ENCODE measurements around the gene DVL3. TPM values are rescaled to one million over a fixed set of nuclear protein-coding genes. Genes with fewer than 3 reads are reported as not detected.

DVL3 gene
- total RNA-seq, 3 donors from 2014 or later: 35.7 to 40.2 (median 36.1) TPM

DNA sequence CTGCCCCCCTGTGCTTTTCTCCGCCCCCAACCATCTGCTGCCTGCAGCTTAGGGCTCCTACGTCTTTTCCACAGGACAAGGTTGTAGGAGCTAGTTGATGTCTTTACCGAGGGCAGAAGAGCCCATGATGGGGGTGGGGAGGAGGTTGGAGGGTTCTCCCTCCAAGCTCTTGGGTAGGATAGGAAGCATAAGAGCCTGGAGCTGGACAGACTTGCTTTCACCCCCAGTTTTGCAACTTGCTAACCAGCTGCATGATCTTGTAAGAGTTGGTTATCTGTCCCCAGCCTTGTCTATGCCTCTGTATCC, 31.7 kb downstream of the DVL3 start:
- intact Hi-C loops (cut with DNase I; ENCODE audit: low total_unique reads): loop anchor here (10.0 kb wide), 1 partner anchor 58 kb away; the partner anchor contains the start of genes ALG3 and EEF1AKMT4

DNA sequence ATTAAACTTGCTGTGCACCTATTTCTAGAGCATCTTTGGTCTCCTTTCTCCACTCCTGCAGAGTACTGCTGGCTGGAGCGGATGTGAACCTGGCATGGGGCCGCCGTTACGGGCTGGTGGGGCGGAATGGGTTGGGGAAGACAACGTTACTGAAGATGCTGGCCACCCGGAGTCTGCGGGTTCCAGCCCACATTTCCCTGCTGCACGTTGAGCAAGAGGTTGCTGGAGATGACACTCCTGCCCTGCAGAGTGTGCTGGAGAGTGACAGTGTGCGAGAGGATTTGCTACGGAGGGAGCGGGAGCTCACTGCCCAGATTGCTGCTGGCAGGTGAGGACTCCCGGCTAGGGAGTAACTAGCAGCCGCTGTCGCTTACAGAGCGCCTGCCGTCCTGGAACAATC, 32.9 kb downstream of the DVL3 start:
- Histone ChIP-seq H3K36me3 (no peaks in the 10 kb centered on the region), H3K4me3 (no peak overlapping the region), H3K9me3 (no peaks in the 10 kb centered on the region), H3K4me1 (peaks cover 0 to 18% of the 10 kb centered on the region in 2 donors), H3K27me3 (no peaks in the 10 kb centered on the region), H3K27ac (no peak overlapping the region)
- intact Hi-C loops (cut with DNase I; ENCODE audit: low total_unique reads): loop anchor here (10.0 kb wide), 1 partner anchor 57 kb away; the partner anchor contains the start of genes ALG3 and EEF1AKMT4
- TF ChIP-seq, protein P1, sequence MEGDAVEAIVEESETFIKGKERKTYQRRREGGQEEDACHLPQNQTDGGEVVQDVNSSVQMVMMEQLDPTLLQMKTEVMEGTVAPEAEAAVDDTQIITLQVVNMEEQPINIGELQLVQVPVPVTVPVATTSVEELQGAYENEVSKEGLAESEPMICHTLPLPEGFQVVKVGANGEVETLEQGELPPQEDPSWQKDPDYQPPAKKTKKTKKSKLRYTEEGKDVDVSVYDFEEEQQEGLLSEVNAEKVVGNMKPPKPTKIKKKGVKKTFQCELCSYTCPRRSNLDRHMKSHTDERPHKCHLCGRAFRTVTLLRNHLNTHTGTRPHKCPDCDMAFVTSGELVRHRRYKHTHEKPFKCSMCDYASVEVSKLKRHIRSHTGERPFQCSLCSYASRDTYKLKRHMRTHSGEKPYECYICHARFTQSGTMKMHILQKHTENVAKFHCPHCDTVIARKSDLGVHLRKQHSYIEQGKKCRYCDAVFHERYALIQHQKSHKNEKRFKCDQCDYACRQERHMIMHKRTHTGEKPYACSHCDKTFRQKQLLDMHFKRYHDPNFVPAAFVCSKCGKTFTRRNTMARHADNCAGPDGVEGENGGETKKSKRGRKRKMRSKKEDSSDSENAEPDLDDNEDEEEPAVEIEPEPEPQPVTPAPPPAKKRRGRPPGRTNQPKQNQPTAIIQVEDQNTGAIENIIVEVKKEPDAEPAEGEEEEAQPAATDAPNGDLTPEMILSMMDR (IDR thresholded peaks at IDR 0.05): no peak
- no peak for TF ChIP-seq POLR2AphosphoS5 (IDR thresholded peaks at IDR 0.05)
- no peak for DNase-seq (ENCODE audit: low spot score in 2 of 2)

More for the DNA sequence above, 31.7 kb downstream of the DVL3 start:
- H3K27me3 ChIP-seq: no peaks in the 10 kb centered on the region
- H3K4me1 ChIP-seq: peaks cover 0 to 18% of the 10 kb centered on the region in 2 donors
- H3K27ac ChIP-seq: peak overlapping the region; percentile 88 to 91
- no peak for DNase-seq (ENCODE audit: low spot score in 2 of 2)
- H3K4me3 ChIP-seq: peak overlapping the region; percentile 93 to 96 (median 94)
- no peaks in the 10 kb centered on the region for H3K9me3 ChIP-seq
- peaks cover 7% of the 10 kb centered on the region for H3K36me3 ChIP-seq
- TF ChIP-seq POLR2AphosphoS5 (IDR thresholded peaks at IDR 0.05): no peak

DNA sequence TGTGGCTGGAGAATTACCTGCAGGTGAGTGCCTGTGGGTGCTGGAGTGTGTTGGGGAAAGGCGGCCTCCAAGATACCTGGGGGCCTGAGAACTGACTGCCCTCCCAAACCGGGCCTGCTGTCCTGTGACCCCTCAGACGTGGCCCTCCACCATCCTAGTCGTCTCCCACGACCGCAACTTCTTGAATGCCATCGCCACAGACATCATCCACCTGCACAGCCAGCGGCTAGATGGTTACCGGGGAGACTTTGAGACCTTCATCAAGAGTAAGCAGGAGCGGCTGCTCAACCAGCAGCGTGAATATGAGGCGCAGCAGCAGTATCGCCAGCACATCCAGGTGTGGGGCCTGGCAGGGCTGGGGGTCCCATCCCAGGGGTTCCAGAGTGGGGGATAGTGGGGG, 34.2 kb downstream of the DVL3 start:
- peaks cover 0 to 18% of the 10 kb centered on the region in 2 donors for H3K4me1 ChIP-seq
- intact Hi-C loops (cut with DNase I; ENCODE audit: low total_unique reads): loop anchor here (10.0 kb wide), 1 partner anchor 55 kb away; the partner anchor contains the start of genes ALG3 and EEF1AKMT4
- TF ChIP-seq POLR2AphosphoS5 (IDR thresholded peaks at IDR 0.05) (no peak), POLR2A (IDR thresholded peaks at IDR 0.05) (no peak)
- TF ChIP-seq, protein P1 (IDR thresholded peaks at IDR 0.05): no peak

DNA sequence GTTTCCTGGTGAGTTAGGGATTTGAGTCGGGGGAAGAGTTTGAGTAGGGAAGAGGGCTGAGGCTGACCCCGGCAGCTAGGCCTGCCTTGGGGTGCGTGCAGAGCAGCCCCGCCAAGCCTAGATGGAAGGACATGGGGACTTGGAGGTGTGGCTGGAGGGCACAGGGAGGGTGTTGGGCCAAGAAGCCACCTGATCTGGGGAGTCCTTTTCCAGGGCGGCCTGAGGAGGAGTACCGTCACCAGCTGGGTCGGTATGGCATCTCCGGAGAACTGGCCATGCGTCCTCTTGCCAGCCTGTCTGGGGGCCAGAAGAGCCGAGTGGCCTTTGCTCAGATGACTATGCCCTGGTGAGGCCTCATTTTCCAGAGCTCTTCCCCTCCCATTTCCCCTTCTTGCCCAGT, 37.7 kb downstream of the DVL3 start:
- TF ChIP-seq, protein P1 (IDR thresholded peaks at IDR 0.05): no peak
- TF ChIP-seq POLR2A (IDR thresholded peaks at IDR 0.05) (no peak), POLR2AphosphoS5 (IDR thresholded peaks at IDR 0.05) (no peak)
- Histone ChIP-seq H3K4me3 (no peak overlapping the region), H3K27ac (no peak overlapping the region), H3K9me3 (no peaks in the 10 kb centered on the region), H3K27me3 (no peaks in the 10 kb centered on the region), H3K36me3 (peaks cover 9% of the 10 kb centered on the region), H3K4me1 (peaks cover 0 to 6% of the 10 kb centered on the region in 2 donors)
- intact Hi-C loops (cut with DNase I; ENCODE audit: low total_unique reads): no loop called here
- no peak for DNase-seq (ENCODE audit: low spot score in 2 of 2)

More for the DNA sequence above, 34.2 kb downstream of the DVL3 start:
- Histone ChIP-seq H3K27me3 (no peaks in the 10 kb centered on the region), H3K9me3 (no peaks in the 10 kb centered on the region), H3K36me3 (peaks cover 9% of the 10 kb centered on the region), H3K4me3 (no peak overlapping the region), H3K27ac (no peak overlapping the region)
- no peak for DNase-seq (ENCODE audit: low spot score in 2 of 2)

DNA sequence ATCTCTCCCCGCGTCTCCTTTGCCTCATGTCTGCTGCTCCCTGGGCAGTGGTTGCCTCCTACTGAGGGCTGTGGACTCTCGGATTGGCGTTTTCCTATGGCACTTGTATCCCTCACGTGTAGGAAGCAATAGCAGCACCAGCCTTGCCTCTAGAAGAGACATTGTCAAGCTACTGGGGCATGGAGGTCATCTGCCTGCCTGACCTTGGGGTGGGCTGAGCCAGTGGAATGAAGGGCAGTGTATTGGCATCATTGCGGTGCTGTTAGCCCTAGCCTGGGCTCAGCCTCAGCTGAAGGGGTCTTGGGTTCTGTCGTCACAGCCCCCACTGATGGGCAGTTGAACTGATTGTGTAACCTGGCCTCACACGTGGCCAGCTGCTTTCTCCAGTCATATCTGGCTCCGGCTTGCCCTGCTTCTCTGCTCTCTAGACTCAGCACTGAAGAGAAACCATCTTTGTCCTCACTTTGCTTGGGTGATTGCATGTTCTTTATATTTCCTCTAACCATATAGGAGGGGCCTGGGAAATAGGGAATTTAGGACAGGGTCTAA, 38.9 kb downstream of the DVL3 start:
- Histone ChIP-seq H3K36me3 (peaks cover 9% of the 10 kb centered on the region), H3K4me1 (no peaks in the 10 kb centered on the region), H3K4me3 (no peak overlapping the region), H3K27ac (no peak overlapping the region), H3K9me3 (no peaks in the 10 kb centered on the region), H3K27me3 (no peaks in the 10 kb centered on the region)
- intact Hi-C loops (cut with DNase I; ENCODE audit: low total_unique reads): no loop called here
- no peak for DNase-seq (ENCODE audit: low spot score in 2 of 2)
- TF ChIP-seq POLR2AphosphoS5 (IDR thresholded peaks at IDR 0.05): no peak
- TF ChIP-seq POLR2A (IDR thresholded peaks at IDR 0.05): no peak

DNA sequence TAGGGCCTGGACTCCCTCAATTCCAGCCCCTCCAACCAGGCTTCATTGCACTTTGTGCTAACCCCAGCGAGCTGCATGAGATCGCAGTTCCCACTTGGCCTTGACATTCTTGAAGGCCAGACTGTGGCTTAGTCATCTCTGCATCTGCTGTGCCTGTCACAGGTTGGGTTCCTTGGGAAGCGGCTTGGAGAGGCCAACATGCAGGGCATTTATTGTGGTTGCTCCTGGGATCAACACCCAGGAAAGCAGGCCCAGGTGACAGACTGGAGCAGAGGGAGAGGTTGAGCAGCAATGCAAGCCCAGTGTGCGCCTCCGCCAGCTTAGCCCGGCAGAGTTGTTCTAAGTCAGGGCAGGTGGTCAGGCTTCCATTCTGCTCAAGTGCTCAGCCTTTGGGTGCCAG, 41.4 kb downstream of the DVL3 start:
- Histone ChIP-seq H3K4me1 (no peaks in the 10 kb centered on the region), H3K36me3 (peaks cover 9% of the 10 kb centered on the region), H3K27ac (no peak overlapping the region), H3K4me3 (no peak overlapping the region), H3K9me3 (no peaks in the 10 kb centered on the region), H3K27me3 (no peaks in the 10 kb centered on the region)
- no peak for TF ChIP-seq POLR2A (IDR thresholded peaks at IDR 0.05)
- TF ChIP-seq, protein P1 (IDR thresholded peaks at IDR 0.05): no peak
- no peak for TF ChIP-seq POLR2AphosphoS5 (IDR thresholded peaks at IDR 0.05)
- no peak for DNase-seq (ENCODE audit: low spot score in 2 of 2)
- intact Hi-C loops (cut with DNase I; ENCODE audit: low total_unique reads): no loop called here

All from breast epithelium (tissue), 4 donors.